Muscle layer of duodenum (tissue), 2 donors: ENCODE results near the gene TSPEAR.
"Not testable (repeated sequence)": the region's sequence is repeated elsewhere in the genome, so short reads cannot be mapped to it uniquely, and the experiment has no call there.

Source experiments
- H3K27ac ChIP-seq: one replicate; pipeline ENCODE4 v1.7.0; 2013; ENCODE audit warnings: mild to moderate bottlenecking, low read length
- H3K27me3 ChIP-seq: one replicate; pipeline ENCODE4 v1.7.0; 2013; ENCODE audit warnings: low read depth, mild to moderate bottlenecking, control low read depth, low read length
- H3K36me3 ChIP-seq, 2 donors: one replicate each; pipeline ENCODE4 v1.7.0; 2013; ENCODE audit warnings: low read length in 2 of 2, control low read depth in 1 of 2, mild to moderate bottlenecking in 1 of 2; ENCODE audit not compliant: insufficient read depth in 2 of 2, control insufficient read depth in 1 of 2
- H3K4me1 ChIP-seq, 2 donors: one replicate each; pipeline ENCODE4 v1.7.0; 2013; ENCODE audit warnings: low read length in 2 of 2, mild to moderate bottlenecking in 2 of 2, control low read depth in 1 of 2, moderate library complexity in 1 of 2; ENCODE audit not compliant: insufficient read depth in 2 of 2, control insufficient read depth in 1 of 2
- H3K4me3 ChIP-seq, 2 donors: one replicate each; pipeline ENCODE4 v1.7.0; 2013; ENCODE audit warnings: low read length in 2 of 2, low read depth in 1 of 2, mild to moderate bottlenecking in 1 of 2
- H3K9me3 ChIP-seq, 2 donors: one replicate each; pipeline ENCODE4 v1.7.0; 2013; ENCODE audit warnings: low read length in 2 of 2, control low read depth in 1 of 2, mild to moderate bottlenecking in 1 of 2; ENCODE audit not compliant: control insufficient read depth in 1 of 2
- donor health status: healthy.

Gene TSPEAR

DNA sequence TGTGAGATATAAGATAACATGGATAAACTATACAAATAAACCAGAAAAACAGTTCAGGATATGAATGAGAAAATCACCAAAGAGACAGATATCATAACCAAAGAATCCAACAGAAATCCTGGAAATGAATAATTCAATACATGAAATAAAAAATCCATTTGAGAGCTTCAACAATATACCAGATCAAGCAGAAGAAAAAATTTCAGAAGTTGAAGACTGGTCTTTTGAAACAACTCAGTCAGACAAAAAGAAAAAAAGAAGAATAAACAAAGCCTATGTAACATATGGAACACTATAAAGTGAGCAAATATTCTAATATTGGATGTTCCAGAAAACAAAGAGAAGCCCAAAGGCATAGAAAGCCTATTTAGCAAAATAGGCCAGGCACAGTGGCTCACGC, 39.5 kb downstream of the TSPEAR start:
- Histone ChIP-seq H3K27ac (no peak overlapping the region), H3K9me3 (peaks cover 0 to 16% of the 10 kb centered on the region in 2 donors), H3K36me3 (no peaks in the 10 kb centered on the region), H3K27me3 (no peaks in the 10 kb centered on the region), H3K4me1 (no peaks in the 10 kb centered on the region), H3K4me3 (no peak overlapping the region)

DNA sequence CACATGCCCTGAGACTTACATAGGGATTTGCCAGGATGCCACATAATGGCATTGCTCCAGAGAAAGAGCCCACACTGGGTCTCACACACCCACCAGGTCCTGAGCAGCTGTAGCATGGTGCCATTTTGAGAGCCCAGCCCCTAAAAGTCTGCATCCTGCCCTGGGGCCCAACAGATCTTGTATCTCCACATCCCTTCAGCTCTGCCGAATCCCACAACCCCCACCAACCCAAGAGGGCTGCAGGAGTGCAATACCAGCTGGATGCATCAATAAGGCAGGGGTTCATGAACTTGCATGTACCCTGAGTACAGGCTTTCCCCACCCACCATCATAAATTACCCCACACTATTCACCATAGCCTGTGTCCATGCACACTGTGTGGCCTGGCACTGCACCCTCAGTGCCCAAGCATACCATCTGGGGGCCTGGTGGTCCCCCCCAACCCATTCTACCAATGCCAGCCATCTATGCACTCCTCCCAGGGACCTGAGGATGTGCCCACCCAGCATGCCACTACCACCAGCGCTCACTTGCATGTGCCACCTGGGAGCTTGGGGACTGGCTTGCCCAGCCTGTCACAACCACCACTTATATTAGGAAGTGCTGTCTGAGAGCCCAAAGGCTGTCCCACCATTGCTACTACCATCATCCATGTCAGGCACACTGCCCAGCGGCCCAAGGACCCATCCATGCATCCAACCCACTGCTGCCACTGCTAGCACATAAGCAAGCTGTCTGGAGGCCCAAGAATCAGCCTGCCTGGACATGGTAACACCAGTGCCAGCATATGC, 40.5 kb downstream of the TSPEAR start:
- H3K4me1 ChIP-seq, result no peaks in the 10 kb centered on the region
- H3K9me3 ChIP-seq, result peaks cover 0 to 16% of the 10 kb centered on the region in 2 donors
- H3K4me3 ChIP-seq, result no peak overlapping the region
- no peaks in the 10 kb centered on the region for H3K27me3 ChIP-seq
- H3K36me3 ChIP-seq, result no peaks in the 10 kb centered on the region
- H3K27ac ChIP-seq, result no peak overlapping the region

DNA sequence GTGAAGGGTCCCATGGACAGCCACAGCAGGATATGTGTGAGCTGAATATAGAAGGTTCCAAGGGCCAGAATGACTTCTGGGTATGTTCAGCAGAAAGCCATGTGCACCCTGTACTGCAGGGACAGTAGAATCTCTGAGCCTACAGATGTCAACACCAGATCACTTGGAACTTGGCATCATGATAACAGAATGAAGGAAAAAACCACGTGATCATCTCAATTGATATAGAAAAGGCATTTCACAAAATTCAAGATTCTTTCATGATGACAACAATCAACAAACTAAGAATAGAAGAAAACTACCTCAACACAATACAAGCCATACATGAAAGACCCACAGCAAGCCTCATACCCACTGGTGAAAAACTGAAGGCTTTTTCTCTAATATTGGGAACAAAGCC, 43.8 kb downstream of the TSPEAR start:
- Histone ChIP-seq H3K27me3 (no peaks in the 10 kb centered on the region), H3K27ac (no peak overlapping the region), H3K4me1 (no peaks in the 10 kb centered on the region), H3K9me3 (peaks cover 0 to 6% of the 10 kb centered on the region in 2 donors), H3K4me3 (no peak overlapping the region), H3K36me3 (no peaks in the 10 kb centered on the region)

DNA sequence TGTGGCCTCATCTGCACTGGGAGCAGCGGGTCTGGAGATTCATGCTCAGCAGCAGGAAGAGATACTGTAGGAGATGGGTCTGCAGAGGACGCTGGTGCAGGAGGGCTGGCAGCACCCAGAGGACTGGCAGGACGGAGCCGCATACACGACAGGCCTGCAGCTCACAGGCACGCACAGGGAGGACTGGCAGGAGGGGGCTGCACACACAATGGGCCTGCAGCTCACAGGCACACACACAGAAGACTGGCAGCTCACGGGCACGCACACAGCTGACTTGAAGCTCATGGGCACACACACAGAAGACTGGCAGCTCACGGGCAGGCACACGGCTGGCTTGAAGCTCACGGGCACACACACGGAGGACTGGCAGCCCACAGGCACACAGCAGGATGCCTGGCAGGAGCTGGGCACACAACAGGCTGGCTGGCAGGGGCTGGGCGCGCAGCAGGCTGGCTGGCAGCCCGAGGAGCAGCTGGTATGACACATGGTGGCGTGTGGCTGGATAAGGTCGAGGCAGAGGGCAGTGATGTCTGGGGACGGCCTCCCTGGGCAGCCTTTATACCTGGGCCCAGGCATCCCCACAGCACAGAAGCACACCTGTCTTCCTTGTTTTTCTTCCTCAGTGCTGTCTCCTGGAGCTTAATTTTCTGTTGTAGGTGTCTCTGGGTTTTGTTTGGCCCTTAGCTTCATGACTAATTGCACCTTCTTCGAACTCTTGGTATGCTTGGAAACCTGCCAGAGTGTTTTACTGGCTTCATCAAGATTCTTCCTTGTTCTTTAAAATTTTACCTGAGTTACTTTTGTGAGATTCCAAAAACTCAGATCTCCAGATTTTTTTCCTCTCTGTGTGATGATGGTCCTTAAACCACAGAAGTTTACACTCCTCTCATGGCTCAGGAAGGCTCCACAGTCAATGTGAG, 44.7 kb downstream of the TSPEAR start, which contains the start of gene KRTAP12-2:
TSS of gene KRTAP12-2 (minus strand) at position 527 of the 920 bp plus-strand sequence. CDS start at position 486, 41 bp downstream.
- H3K27ac ChIP-seq, result no peak within 1 kb of the TSS
- H3K9me3 ChIP-seq, result peaks cover 0 to 3% of the 10 kb centered on the region in 2 donors
- H3K36me3 ChIP-seq, result no peaks in the 10 kb centered on the region
- no peaks in the 10 kb centered on the region for H3K27me3 ChIP-seq
- no peaks in the 10 kb centered on the region for H3K4me1 ChIP-seq
- no peak within 1 kb of the TSS for H3K4me3 ChIP-seq

DNA sequence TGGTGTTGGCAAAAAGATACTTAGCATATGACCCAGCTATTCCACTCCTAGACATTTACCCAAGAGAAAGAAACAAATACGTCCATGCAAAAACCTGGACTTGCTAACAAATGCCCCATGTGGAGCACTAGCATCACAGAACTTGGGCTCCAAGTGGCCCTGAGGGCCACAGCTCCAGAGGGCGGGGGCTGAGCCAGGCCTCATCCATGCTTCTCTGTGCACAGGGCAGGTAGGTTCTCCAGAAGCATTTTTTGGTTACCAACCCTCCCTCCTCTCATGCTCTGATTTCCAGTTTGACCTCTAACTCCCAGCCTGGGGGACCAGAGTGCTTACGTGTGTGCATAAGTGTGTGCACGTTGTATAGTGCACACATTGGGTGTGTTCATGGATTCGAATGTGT, 46.7 kb downstream of the TSPEAR start:
- Histone ChIP-seq H3K4me3 (no peak overlapping the region), H3K4me1 (no peaks in the 10 kb centered on the region), H3K27ac (no peak overlapping the region), H3K9me3 (peaks cover 0 to 2% of the 10 kb centered on the region in 2 donors), H3K27me3 (no peaks in the 10 kb centered on the region), H3K36me3 (no peaks in the 10 kb centered on the region)

DNA sequence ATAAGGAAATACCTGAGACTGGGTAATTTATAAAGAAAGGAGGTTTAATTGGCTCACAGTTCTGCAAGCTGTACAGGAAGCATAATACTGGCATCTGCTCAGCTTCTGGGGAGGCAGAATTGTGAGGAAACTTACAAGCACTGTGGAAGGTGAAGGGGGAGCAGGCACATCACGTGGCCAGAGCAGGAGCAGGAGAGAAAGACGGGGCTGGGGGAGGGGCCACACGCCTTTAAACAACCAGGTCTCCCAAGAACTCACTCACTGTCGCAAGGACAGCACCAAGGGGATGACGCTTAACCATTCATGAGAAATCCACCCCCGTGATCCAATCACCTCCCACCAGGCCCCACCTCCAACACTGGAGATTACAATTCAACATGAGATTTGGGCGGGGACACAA, 49.8 kb downstream of the TSPEAR start:
- H3K4me1 ChIP-seq, H3K36me3 ChIP-seq, H3K4me3 ChIP-seq, H3K27me3 ChIP-seq, H3K9me3 ChIP-seq, H3K27ac ChIP-seq: not testable (repeated sequence)

DNA sequence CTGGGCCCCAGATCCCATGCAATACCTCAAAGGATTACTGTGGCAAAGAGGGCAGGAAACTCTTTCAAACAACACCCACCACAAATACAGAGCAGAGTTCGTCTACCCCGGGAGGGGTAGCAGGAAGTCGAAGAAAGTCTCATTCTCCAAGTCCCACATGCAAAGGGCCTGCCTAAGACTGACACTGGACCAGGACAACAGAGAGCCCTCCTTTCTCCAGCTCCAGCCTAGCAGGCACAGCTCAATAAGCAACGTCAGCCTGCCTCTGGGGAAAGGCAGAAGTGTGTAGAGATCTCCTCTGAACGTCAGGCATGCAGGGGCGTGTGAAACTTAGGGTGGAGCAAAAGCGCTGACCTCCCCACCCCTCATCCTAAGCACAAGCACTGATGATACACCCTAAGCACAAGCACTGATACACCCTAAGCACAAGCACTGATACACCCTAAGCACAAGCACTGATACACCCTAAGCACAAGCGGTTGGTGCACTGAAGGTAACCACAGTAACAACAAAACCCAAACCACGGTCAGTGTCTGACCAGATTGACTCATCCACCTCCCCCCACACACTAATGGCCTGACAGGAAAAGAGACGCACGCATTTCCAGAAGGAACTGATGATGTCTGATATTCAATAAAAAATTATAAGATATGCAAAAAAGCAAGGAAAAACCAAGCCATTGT, 52.3 kb downstream of the TSPEAR start:
- no peaks in the 10 kb centered on the region for H3K4me1 ChIP-seq
- no peak overlapping the region for H3K27ac ChIP-seq
- no peaks in the 10 kb centered on the region for H3K36me3 ChIP-seq
- H3K9me3 ChIP-seq, result peaks cover 0 to 18% of the 10 kb centered on the region in 2 donors
- no peak overlapping the region for H3K4me3 ChIP-seq
- no peaks in the 10 kb centered on the region for H3K27me3 ChIP-seq

DNA sequence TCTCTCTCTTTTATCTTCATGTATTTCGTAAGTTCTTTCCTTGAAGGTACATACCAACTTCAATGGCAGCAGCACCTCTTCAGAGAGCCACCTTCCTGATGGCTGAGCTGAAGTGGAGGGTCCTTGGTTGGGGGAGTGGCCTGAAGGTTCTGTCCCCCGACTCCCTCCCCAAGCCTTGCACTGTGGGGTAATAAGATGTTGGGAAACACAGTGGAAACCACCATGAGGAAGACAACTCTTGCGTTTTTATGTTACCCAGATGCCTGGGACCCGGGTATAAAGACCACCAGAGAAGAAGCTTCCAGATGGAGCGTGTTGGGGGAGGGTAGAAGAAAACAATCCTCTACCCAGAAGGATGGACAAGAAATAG, 52.8 kb downstream of the TSPEAR start:
- H3K4me1 ChIP-seq, result no peaks in the 10 kb centered on the region
- H3K9me3 ChIP-seq, result peaks cover 0 to 18% of the 10 kb centered on the region in 2 donors
- no peaks in the 10 kb centered on the region for H3K36me3 ChIP-seq
- H3K27me3 ChIP-seq, result no peaks in the 10 kb centered on the region
- no peak overlapping the region for H3K4me3 ChIP-seq
- no peak overlapping the region for H3K27ac ChIP-seq

DNA sequence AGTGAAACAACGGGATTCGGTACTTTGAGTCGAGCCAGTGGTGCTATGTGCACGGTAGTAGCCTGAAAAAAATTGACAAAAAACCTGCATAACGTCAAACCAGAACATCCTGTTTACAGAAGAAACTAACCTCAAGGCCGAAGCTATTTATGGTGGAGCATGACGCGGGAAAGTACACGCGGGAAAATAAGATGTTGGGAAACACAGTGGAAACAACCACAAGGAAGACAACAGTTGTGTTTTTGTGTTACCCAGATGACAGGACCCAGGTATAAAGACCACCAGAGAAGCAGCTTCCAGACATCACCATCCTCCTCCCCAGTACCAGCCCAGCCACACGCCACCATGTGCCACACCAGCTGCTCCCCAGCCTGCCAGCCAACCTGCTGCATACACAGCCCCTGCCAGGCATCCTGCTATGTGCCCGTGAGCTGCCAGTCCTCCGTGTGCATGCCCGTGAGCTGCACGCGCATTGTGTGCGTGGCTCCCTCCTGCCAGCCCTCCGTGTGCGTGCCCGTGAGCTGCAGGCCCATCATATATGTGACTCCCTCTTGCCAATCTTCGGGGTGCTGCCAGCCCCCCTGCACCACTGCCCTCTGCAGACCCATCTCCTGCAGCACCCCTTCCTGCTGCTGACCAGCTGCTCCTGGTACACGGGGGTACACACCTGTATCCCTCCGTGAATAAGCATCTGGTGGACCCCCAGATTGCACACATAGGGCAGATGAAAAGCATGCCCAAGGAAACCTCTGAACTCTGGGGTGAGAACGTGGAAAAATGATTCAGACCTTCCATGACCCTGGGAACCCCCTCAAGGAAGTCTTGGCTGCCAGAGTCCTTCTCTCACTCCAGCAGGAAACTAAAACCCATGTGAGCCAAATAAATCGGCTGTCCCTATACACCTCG, 53.5 kb downstream of the TSPEAR start, which contains the start of gene KRTAP12-3:
TSS of gene KRTAP12-3 (plus strand) at position 298 of the 906 bp plus-strand sequence. CDS start at position 346, 48 bp downstream.
- H3K4me1 ChIP-seq, result no peaks in the 10 kb centered on the region
- H3K9me3 ChIP-seq, result peaks cover 0 to 20% of the 10 kb centered on the region in 2 donors
- no peak within 1 kb of the TSS for H3K27ac ChIP-seq
- no peaks in the 10 kb centered on the region for H3K36me3 ChIP-seq
- H3K4me3 ChIP-seq, result no peak within 1 kb of the TSS
- H3K27me3 ChIP-seq, result no peaks in the 10 kb centered on the region

DNA sequence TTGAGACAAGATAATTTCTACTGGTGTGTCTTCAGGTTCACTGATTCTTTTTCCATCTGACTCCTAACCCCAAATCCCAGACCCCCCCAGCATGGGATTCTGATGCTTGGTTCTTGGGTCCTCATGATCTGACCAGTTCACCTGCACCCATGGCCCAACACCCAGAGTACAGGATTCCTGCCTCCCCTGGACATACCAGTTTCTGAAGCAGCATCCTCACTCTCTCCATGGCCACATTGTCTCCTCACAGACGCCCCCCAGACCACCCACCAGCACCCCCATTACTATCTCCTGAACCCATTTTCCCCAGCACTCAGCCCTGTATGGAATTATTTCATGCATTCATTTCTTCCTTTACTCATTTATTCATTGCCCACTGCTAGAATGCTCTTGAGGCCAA, 54.5 kb downstream of the TSPEAR start:
- no peak overlapping the region for H3K27ac ChIP-seq
- no peak overlapping the region for H3K4me3 ChIP-seq
- H3K27me3 ChIP-seq, result no peaks in the 10 kb centered on the region
- H3K4me1 ChIP-seq, result no peaks in the 10 kb centered on the region
- H3K9me3 ChIP-seq, result peaks cover 0 to 20% of the 10 kb centered on the region in 2 donors
- H3K36me3 ChIP-seq, result no peaks in the 10 kb centered on the region
